ENCODE results near the gene ELMO3. TPM values are rescaled to one million over a fixed set of nuclear protein-coding genes. Genes with fewer than 3 reads are reported as not detected.

Gene ELMO3
- total RNA-seq, 1 donor from 2014 or later, result 9.6 TPM

GRCh38 chr16:67209565-67209964, 10.6 kb downstream of the ELMO3 start:
- no peak for DNase-seq (ENCODE audit: extremely low spot score, unreplicated experiment)
- TF ChIP-seq CTCF (conservative IDR thresholded peaks at IDR 0.05), result no peak
- no peak overlapping the region for H3K4me3 Mint-ChIP-seq
- no peak overlapping the region for H3K27ac Mint-ChIP-seq
- no peaks in the 10 kb centered on the region for H3K27me3 Mint-ChIP-seq
- H3K9me3 Mint-ChIP-seq, result no peaks in the 10 kb centered on the region
- no peaks in the 10 kb centered on the region for H3K4me1 Mint-ChIP-seq (ENCODE audit: unreplicated experiment)
- H3K36me3 Mint-ChIP-seq, result no peaks in the 10 kb centered on the region

- Mint-ChIP-seq H3K4me1 (ENCODE audit: unreplicated experiment) (no peaks in the 10 kb centered on the region), H3K4me3 (no peak overlapping the region), H3K27me3 (no peaks in the 10 kb centered on the region), H3K36me3 (no peaks in the 10 kb centered on the region), H3K27ac (no peak overlapping the region), H3K9me3 (no peaks in the 10 kb centered on the region)
- no peak for DNase-seq (ENCODE audit: extremely low spot score, unreplicated experiment)
- no peak for TF ChIP-seq CTCF (conservative IDR thresholded peaks at IDR 0.05)
Observed at GRCh38 chr16:67210069-67210937, 11.4 kb downstream of the ELMO3 start.

GRCh38 chr16:67211674-67212073, 12.7 kb downstream of the ELMO3 start:
- no peak overlapping the region for H3K4me3 Mint-ChIP-seq
- DNase-seq (ENCODE audit: extremely low spot score, unreplicated experiment), result no peak
- no peaks in the 10 kb centered on the region for H3K9me3 Mint-ChIP-seq
- no peaks in the 10 kb centered on the region for H3K27me3 Mint-ChIP-seq
- no peaks in the 10 kb centered on the region for H3K4me1 Mint-ChIP-seq (ENCODE audit: unreplicated experiment)
- H3K36me3 Mint-ChIP-seq, result no peaks in the 10 kb centered on the region
- H3K27ac Mint-ChIP-seq, result no peak overlapping the region
- TF ChIP-seq CTCF (conservative IDR thresholded peaks at IDR 0.05), result no peak

GRCh38 chr16:67212766-67213165, 13.8 kb downstream of the ELMO3 start:
- Mint-ChIP-seq H3K9me3 (no peaks in the 10 kb centered on the region), H3K36me3 (no peaks in the 10 kb centered on the region), H3K27ac (no peak overlapping the region), H3K4me1 (ENCODE audit: unreplicated experiment) (no peaks in the 10 kb centered on the region), H3K27me3 (no peaks in the 10 kb centered on the region), H3K4me3 (no peak overlapping the region)
- no peak for TF ChIP-seq CTCF (conservative IDR thresholded peaks at IDR 0.05)
- no peak for DNase-seq (ENCODE audit: extremely low spot score, unreplicated experiment)

GRCh38 chr16:67213197-67214019, 14.5 kb downstream of the ELMO3 start:
- Mint-ChIP-seq H3K4me3 (no peak overlapping the region), H3K27ac (no peak overlapping the region), H3K4me1 (ENCODE audit: unreplicated experiment) (no peaks in the 10 kb centered on the region), H3K9me3 (no peaks in the 10 kb centered on the region), H3K27me3 (no peaks in the 10 kb centered on the region), H3K36me3 (no peaks in the 10 kb centered on the region)
- no peak for DNase-seq (ENCODE audit: extremely low spot score, unreplicated experiment)
- no peak for TF ChIP-seq CTCF (conservative IDR thresholded peaks at IDR 0.05)
